Kidney (tissue), 14 donors: ENCODE measurements around the gene ZNF587B. TPM values are rescaled to one million over a fixed set of nuclear protein-coding genes. Genes with fewer than 3 reads are reported as not detected.
"Not testable (repeated sequence)": the region's sequence is repeated elsewhere in the genome, so short reads cannot be mapped to it uniquely, and the experiment has no call there.

Source experiments
- DNase-seq, 5 donors: peaks; one replicate each; pipeline ENCODE4 v3.0.0-alpha.2; 2013 to 2020
- FAIRE-seq: peaks from 2 replicates; lab custom pipeline; 2012; peaks lifted over from hg19 to GRCh38; lab: Jason Lieb, UNC
- H3K27ac ChIP-seq, 2 donors: one replicate each; pipeline ENCODE4 v1.7.0; 2013; ENCODE audit warnings: low read depth in 2 of 2, low read length in 2 of 2, inconsistent platforms in 1 of 2
- H3K27me3 ChIP-seq: one replicate; pipeline ENCODE4 v1.7.1; 2013; ENCODE audit warnings: low read length, inconsistent platforms; ENCODE audit not compliant: control insufficient read depth, insufficient read depth
- H3K36me3 ChIP-seq, 3 donors: one replicate each; pipeline versions ENCODE4 v1.7.0 to v1.7.1; 2013; ENCODE audit warnings: low read length in 3 of 3, control low read depth in 1 of 3, inconsistent platforms in 1 of 3; ENCODE audit not compliant: insufficient read depth in 3 of 3, control insufficient read depth in 2 of 3
- H3K4me1 ChIP-seq, 3 donors: one replicate each; pipeline versions ENCODE4 v1.7.0 to v1.7.1; 2013; ENCODE audit warnings: low read length in 3 of 3, inconsistent platforms in 1 of 3, low read depth in 1 of 3; ENCODE audit not compliant: control insufficient read depth in 2 of 3, insufficient read depth in 2 of 3
- H3K4me3 ChIP-seq, 3 donors: one replicate each; pipeline versions ENCODE4 v1.7.0 to v1.8.1; 2013; ENCODE audit warnings: low read length in 3 of 3, control low read depth in 1 of 3, inconsistent platforms in 1 of 3
- H3K9ac ChIP-seq, 3 donors: one replicate each; pipeline versions ENCODE4 v1.7.0 to v1.7.1; 2013; ENCODE audit warnings: low read length in 3 of 3, control low read depth in 1 of 3, inconsistent platforms in 1 of 3
- H3K9me3 ChIP-seq, 3 donors: one replicate each; pipeline versions ENCODE4 v1.7.0 to v1.7.1; 2013; ENCODE audit warnings: low read length in 3 of 3, control low read depth in 1 of 3, inconsistent platforms in 1 of 3; ENCODE audit not compliant: control insufficient read depth in 2 of 3, insufficient read depth in 1 of 3
- CTCF ChIP-seq: IDR thresholded peaks from 3 replicates; pipeline ENCODE4 v1.5.1; 2012; ENCODE audit warnings: mild to moderate bottlenecking, moderate library complexity, borderline replicate concordance; ENCODE audit not compliant: insufficient read depth; ENCODE audit errors: extremely low read depth
- intact Hi-C: fragments of 100-400 bp; cut with DNase I; formaldehyde crosslinking; loops from one replicate; pipeline ENCODE4 v1.11.1; 2022
- polyA plus RNA-seq: library from polyadenylated mRNA; stranded (reverse); fragments of 350-450 nt; fragmentation: Illumina TruSeq; extraction: RNeasy Lipid Tissue Mini Kit (QIAGEN cat#74804); gene quantifications from one replicate; pipeline ENCODE4 v1.2.3, GENCODE V29; 2014; ENCODE audit warnings: low read depth, low replicate concordance; ENCODE audit not compliant: insufficient read depth
- total RNA-seq: library from RNA; stranded (reverse); fragmentation: NEBNext Ultra II Directional; extraction: Animal tissue kit (Norgen Biotek cat#: 25700); gene quantifications from one replicate; pipeline ENCODE4 v1.2.1, GENCODE V29; 2021
- donor health status: control.
- donor health status: control.
- donor health status: control.
- donor health status: control.
- donor health status: control.
- donor health status: DM: yes; HTN: yes; CAD: no.
- donor health status: Normal renal cell carcinoma (clear cell type).

The ZNF587B gene
- total and polyA plus RNA-seq, 2 donors from 2014 or later = 5.1 to 23.6 TPM

DNA sequence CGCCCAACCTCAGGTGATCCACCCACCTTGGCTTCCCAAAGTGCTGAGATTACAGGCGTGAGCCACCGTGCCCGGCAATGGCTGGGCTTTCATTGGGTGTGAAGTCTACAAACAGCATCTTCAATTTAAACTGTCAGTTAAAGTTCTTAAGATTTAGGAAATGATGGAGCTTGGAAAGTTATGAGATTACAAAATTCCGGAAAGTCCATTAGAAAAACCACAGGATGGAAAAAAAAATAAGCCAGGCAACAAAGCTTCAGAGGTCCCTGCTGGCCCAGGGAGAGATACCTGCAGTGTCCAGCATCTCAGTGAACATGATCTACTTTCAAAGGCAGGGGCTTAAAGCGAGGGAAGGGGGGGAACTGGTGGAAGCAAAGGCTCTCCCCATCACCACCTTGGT, 4.6 kb upstream of the ZNF587B start:
- Histone ChIP-seq H3K27me3 (no peaks in the 10 kb centered on the region), H3K9me3 (no peaks in the 10 kb centered on the region), H3K4me3 (no peak overlapping the region), H3K9ac (no peak overlapping the region), H3K36me3 (no peaks in the 10 kb centered on the region), H3K4me1 (peaks cover 0 to 6% (median 3%) of the 10 kb centered on the region in 3 donors), H3K27ac (no peak overlapping the region)
- no peak for DNase-seq
- no peak for TF ChIP-seq CTCF
- intact Hi-C loops = no loop called here
- FAIRE-seq = no peak

DNA sequence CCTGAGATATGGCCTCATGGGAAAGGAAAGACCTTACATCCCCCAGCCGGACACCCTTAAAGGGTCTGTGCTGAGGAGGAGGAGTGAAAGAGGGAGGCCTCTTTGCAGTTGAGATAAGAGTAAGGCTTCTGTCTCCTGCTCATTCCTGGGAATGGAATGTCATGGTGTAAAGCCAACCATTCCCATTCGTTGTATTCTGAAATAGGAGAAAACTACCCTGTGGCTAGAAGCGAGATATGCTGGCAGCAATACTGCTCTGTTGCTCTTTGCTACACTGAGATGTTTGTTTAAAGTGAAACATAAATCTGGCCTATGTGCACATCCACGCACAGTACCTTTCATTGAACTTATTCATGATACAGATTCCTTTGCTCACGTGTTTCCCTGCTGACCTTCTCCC, 783 bp upstream of the ZNF587B start:
- H3K9ac ChIP-seq = no peak overlapping the region
- H3K9me3 ChIP-seq = no peaks in the 10 kb centered on the region
- FAIRE-seq (no peak), DNase-seq (peak in 1 of 5 donors; percentile 37)
- H3K27me3 ChIP-seq = no peaks in the 10 kb centered on the region
- H3K4me1 ChIP-seq = peaks cover 0 to 3% (median 0%) of the 10 kb centered on the region in 3 donors
- H3K4me3 ChIP-seq = no peak overlapping the region
- intact Hi-C loops = no loop called here
- no peak overlapping the region for H3K27ac ChIP-seq
- H3K36me3 ChIP-seq = no peaks in the 10 kb centered on the region
- no peak for TF ChIP-seq CTCF

GRCh38 chr19:57836991-57837390, 6.9 kb downstream of the ZNF587B start:
- H3K9ac ChIP-seq, H3K4me3 ChIP-seq, DNase-seq, H3K4me1 ChIP-seq, H3K27ac ChIP-seq, H3K27me3 ChIP-seq, H3K9me3 ChIP-seq, FAIRE-seq, intact Hi-C loops: not testable (repeated sequence)
- H3K36me3 ChIP-seq = peaks cover 3 to 10% (median 6%) of the 10 kb centered on the region in 3 donors

DNA sequence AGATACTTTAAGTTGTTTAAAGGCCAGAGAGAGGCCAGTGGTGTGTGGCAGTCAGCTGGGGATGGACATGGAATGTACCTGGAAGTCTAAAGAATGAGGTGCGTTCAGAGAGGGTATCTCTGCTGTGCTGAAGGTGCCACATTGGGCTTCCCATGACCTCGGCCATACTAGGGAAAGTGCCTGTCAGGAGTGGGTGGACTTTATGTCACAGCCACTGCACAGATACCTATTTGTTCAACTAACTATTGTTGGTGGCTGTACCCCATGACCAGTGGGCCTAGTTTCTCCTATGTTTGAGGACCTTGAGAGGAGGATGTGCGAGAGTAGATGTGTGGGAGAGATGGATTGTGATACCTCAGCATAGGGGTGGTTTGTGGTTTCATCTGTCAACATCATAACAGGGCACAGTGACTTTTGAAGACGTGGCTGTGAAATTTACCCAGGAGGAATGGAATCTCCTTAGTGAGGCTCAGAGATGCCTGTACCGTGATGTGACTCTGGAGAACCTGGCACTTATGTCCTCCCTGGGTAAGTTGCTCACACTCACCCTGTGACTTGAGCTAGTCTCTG, 8.6 kb downstream of the ZNF587B start:
- DNase-seq, H3K9ac ChIP-seq, H3K27ac ChIP-seq, H3K4me3 ChIP-seq, FAIRE-seq, H3K4me1 ChIP-seq, intact Hi-C loops, H3K27me3 ChIP-seq, H3K9me3 ChIP-seq: not testable (repeated sequence)
- H3K36me3 ChIP-seq = peaks cover 3 to 12% (median 8%) of the 10 kb centered on the region in 3 donors
